ENCODE data around the gene TXNRD2.

TXNRD2 gene

DNA sequence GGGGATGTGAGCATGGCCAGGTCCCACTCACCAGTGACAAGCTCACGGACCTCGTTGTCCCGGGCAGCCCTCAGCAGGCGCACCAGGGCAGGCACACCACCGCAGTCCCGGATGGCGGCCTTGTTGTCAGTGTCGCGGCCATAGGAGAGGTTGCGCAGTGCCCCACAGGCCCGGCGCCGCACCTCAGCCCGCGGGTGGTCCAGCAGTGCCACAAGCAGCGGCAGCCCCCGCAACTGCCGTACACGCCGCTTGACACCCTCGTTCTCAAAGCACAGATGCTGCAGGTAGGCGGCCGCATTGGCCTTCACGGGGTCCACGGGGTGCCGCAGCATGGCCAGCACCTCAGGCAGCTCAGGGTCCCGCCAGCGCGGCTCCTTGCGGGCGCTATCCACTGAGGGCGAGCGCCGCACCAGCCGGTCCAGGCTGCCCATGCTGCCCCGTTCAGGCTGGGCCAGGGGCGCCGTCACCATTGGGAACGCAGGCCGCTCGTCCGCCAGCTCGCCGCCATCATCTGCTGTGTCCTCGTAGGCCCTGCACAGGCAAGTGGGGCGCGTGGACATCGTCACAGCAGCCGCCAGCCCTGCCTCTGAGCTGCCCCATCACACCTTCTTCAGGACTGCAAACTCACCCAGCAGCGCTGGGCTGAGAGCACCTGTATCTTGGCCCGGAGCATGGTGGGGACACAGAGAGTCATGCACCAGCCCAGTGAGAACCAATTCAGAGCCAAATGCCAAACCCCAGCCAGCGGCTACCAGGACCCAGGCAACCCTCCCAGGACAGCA, 38.3 kb upstream of the TXNRD2 start:
- no peak for DNase-seq (ENCODE audit: low spot score)

GRCh38 chr22:19978748-19979147, 37.1 kb upstream of the TXNRD2 start:
- no peak for DNase-seq (ENCODE audit: low spot score)

DNA sequence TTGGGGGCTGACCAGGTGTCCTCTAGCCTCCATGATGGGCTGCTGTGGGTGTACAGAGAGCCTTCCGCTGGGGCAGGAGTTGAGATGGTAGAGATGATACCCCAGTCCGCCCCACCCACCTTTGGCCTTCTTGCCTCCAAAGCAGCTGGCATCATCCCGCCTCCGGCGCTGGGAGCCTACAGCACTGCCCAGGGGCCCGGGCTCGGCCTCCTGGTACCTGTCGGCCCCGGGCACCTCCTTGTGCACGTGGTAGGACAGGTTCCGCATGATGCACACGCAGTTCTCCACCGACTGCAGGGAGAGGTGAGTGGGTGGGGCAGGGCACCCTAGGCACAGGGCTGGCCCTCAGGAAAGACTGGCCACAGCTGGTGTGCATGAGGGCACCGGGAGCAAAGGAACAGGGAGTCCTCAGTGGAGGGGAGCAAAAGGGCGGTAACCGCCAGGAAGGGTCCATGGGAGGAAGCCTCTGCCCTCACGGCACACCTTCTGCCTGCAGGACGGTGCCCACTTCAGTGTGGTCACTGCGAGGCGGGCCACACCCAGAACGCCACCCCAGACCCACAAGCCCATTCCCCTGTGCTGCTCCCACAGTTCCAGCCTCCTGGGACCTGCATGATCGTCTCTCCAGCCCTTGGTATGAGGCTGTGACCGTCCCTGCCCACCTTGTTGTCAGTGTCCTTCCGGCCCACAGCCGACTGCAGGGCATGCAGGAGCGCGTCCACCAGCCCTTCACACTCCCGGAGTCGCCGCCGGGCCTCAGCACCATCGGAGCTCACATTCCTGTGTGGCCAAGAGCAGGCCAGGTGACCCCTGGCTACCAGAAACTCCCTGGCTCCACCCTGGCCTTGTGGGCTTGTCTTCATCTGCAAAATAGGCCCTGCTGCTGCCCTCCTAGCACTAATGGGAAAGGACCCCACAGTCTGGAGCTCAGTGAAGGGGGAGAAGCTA, 36.0 kb upstream of the TXNRD2 start:
- no peak for DNase-seq (ENCODE audit: low spot score)

DNA sequence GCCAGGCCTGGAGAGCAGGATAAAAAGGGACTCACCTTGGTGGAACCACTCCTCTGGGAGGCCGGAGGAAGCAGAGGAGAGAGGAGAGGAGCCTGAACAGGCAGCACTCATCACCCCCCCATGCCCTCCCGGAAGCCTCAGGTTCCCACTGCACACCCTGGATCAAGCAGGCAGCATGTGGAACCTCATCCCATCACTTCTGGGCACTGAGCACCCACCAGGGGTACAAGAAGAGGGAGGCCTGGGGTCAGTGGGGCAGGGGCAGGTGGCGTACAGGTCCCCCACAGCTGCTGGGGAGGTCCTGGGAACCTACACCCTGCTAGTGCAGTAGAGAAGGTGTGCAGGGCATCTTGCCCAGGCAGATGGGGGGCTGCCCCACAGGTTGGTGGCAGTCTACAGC, 35.1 kb upstream of the TXNRD2 start:
- DNase-seq (ENCODE audit: low spot score) = no peak

GRCh38 chr22:19975707-19976035, 34.1 kb upstream of the TXNRD2 start:
- no peak for DNase-seq (ENCODE audit: low spot score)

DNA sequence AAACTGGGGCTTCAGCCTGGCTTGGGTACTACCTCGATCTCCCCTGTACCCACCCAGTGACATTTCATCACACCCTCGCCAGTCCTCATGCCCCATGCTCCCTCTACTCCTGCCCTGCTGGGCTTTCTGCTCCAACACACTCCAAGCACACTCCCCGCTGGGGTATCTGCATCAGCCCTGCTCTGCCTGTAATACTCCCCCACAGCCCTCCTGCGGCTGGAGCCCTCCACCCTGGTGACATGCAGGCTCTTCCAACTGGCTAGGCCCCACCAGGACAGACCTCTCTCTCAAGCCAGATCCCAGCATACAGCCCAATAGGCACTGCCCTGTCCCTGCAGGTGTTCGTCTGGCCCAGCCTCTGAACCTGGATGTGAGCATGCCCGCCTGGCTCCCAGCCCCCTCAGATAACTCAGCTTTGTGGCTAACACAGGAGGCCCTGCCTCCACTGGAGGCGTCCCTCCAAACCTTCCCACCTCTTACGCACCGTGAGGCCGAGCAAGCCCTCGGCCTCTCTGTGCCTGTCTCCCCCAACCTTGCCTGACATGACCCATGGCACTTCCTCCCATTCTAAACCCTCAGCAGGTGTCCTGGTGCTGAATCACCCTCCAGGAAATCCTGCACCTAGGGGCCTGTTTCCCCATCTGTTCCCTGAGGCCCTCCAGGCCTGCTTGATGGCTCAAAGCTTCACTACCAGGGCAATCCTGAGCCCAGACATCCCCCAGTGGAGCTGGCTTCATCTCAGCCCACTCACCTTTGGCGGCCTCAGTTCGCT, 33.5 kb upstream of the TXNRD2 start:
- DNase-seq (ENCODE audit: low spot score) = no peak

- DNase-seq (ENCODE audit: low spot score) = peak; percentile 69
Observed at GRCh38 chr22:19974268-19974861, 32.7 kb upstream of the TXNRD2 start.

GRCh38 chr22:19973551-19974267, 32.1 kb upstream of the TXNRD2 start:
- no peak for DNase-seq (ENCODE audit: low spot score)

- no peak for DNase-seq (ENCODE audit: low spot score)
Observed at GRCh38 chr22:19972652-19973550, 31.3 kb upstream of the TXNRD2 start.

DNA sequence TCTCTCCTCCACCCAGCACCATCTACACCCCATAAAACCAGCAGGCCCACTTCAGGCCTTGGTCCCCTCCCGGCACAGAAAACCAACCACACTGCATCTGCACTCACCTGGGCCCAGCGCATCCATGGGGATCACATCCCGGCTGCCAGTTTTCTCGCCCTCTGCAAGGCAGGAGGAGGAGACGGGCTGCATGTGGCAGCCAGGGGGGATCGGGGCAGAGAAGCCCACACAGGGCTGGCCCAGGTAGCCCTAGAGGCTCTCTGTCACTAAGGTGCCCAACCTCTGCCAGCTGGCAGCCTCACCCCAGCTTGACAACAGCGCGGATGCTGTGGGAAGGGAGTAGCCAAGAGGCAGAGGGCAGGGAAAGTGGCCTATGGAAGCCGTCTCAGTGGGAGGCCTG, 30.6 kb upstream of the TXNRD2 start:
- DNase-seq (ENCODE audit: low spot score) = no peak

DNA sequence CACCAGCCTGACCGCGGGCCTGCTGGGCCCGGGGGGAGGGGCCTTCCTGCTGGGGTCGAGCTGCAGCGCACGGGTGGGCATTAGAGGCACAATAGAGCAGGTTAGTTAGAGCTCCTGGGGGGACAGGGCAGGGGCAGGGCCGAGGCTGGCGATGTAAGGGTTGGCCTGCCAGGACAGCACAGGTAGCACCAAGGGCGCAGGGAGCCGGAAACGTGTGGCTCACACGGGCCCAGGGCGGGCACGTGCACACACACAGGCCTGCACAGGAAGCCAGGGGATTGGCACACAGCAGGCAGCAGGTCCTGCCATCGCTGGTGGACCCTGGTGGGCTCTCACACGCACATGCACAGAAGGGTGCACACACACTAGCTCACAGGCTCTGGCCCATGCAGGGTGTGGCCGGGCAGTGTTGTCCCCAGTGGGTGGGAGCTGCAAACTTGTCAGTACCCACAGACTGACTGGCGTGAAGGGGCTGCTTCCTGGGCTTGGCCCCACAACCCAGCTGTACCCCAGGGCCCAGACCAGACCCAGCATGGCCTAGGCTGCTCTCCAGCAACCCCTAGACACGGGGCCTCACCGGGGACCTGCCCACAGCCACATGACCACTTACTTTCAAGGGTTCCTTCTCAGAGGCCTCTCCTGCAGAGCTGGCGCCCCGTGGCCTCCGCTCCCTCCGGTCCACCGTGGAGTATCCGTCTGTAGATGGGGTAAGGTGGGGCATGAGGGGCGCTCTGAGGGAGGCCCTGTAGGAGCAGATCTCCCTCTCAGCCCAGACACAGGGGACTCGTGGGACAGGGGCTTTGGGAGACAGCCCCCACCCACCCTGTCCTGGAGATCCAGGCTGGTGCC, 29.9 kb upstream of the TXNRD2 start:
- no peak for DNase-seq (ENCODE audit: low spot score)

GRCh38 chr22:19970479-19971275, 29.1 kb upstream of the TXNRD2 start:
- peak; percentile 90 for DNase-seq (ENCODE audit: low spot score)

- DNase-seq (ENCODE audit: low spot score) = no peak
Observed at GRCh38 chr22:19970031-19970478, 28.4 kb upstream of the TXNRD2 start.

GRCh38 chr22:19969141-19969928, 27.7 kb upstream of the TXNRD2 start:
- no peak for DNase-seq (ENCODE audit: low spot score)

GRCh38 chr22:19968450-19968891, 26.9 kb upstream of the TXNRD2 start:
- DNase-seq (ENCODE audit: low spot score) = no peak

- DNase-seq (ENCODE audit: low spot score) = no peak
Observed at GRCh38 chr22:19967850-19968449, 26.3 kb upstream of the TXNRD2 start.

All from GM03348 (cell line).